Stomach (tissue), 4 donors: ENCODE data around the gene ZNF583.

ENCODE experiments used
- POLR2A ChIP-seq, 4 donors: fragments of 450-650 bp; IDR thresholded peaks; one replicate each; pipeline ENCODE4 v1.6.1; 2016; ENCODE audit warnings: antibody characterized with exemption in 4 of 4, control low read depth in 2 of 4, mild to moderate bottlenecking in 1 of 4, moderate library complexity in 1 of 4
- TF ChIP-seq, protein P1 (sequence below), 7 experiments: fragments of 450-650 bp in 4 of 7; fragments of 200-600 bp in 3 of 7; sonication (generic) in 3 of 7; IDR thresholded peaks; one replicate each; pipeline ENCODE4 v1.5.1; 2016 to 2019; ENCODE audit warnings: antibody characterized with exemption in 7 of 7, control low read depth in 2 of 7, mild to moderate bottlenecking in 1 of 7

GRCh38 chr19:56372281-56372680 is 31.9 kb upstream of the ZNF583 start:
- no peak for TF ChIP-seq POLR2A (IDR thresholded peaks at IDR 0.05)
- TF ChIP-seq, protein P1, sequence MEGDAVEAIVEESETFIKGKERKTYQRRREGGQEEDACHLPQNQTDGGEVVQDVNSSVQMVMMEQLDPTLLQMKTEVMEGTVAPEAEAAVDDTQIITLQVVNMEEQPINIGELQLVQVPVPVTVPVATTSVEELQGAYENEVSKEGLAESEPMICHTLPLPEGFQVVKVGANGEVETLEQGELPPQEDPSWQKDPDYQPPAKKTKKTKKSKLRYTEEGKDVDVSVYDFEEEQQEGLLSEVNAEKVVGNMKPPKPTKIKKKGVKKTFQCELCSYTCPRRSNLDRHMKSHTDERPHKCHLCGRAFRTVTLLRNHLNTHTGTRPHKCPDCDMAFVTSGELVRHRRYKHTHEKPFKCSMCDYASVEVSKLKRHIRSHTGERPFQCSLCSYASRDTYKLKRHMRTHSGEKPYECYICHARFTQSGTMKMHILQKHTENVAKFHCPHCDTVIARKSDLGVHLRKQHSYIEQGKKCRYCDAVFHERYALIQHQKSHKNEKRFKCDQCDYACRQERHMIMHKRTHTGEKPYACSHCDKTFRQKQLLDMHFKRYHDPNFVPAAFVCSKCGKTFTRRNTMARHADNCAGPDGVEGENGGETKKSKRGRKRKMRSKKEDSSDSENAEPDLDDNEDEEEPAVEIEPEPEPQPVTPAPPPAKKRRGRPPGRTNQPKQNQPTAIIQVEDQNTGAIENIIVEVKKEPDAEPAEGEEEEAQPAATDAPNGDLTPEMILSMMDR (IDR thresholded peaks at IDR 0.05) = no peak
